HG03571 (cell line): ENCODE data around the gene TRIM49D1.
"Not testable (repeated sequence)": the region's sequence is repeated elsewhere in the genome, so short reads cannot be mapped to it uniquely, and the experiment has no call there.

Experiments used
- ATAC-seq: cut with Tn5 transposase; IDR thresholded peaks from one replicate; pipeline ENCODE4 v1.9.1; 2021; ENCODE audit not compliant: unreplicated experiment

Gene TRIM49D1, protein sequence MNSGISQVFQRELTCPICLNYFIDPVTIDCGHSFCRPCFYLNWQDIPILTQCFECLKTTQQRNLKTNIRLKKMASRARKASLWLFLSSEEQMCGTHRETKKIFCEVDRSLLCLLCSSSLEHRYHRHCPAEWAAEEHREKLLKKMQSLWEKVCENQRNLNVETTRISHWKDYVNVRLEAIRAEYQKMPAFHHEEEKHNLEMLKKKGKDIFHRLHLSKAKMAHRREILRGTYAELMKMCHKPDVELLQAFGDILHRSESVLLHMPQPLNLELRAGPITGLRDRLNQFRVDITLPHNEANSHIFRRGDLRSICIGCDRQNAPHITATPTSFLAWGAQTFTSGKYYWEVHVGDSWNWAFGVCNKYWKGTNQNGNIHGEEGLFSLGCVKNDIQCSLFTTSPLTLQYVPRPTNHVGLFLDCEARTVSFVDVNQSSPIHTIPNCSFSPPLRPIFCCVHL

DNA sequence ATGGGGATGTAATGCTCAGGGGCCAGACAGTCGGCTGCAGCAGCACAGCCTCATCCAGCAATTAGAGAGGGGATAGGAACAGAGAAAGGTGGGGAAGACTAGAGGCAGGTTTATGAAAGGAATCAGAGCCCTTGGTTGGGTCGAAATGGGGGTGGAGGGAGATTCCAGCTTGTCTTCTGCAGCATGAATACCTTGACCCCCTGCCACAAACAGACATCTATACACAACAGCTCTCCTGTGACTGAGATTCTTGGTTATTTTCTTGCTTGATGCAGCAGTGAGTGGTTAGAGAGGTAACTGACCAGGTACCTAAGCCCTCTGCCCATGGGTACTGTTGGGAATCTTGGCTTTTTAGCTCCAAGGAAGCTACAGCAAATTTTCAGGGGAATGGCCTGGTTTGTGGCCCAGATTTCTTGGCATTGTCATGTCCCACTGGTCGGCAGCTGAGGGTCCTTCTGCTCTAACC, at the start of gene TRIM49D1:
Gene TRIM49D1 (minus strand): TSS at position 51 of the 466 bp plus-strand sequence. CDS start 4,535 bp downstream, outside the sequence.
- ATAC-seq = no peak

DNA sequence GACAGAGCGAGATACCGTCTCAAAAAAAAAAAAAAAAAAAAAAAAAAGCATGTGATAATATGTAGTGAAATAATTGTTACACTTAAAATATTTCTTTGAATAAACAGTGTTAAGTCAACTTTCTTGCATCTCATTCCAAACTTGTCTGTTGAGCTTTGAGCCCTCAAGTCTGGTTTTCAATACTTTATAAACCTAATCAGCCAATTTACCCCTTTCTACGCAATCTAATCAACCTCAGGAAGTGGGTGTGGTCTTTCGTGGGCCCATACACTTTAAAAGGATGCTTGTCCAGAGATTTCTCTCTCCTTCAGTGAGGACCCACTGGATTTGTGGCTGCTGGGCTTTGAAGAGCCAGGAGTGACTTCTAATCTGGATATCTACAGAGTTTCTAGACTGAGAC, 43.7 kb upstream of the TRIM49D1 start, which contains the start of gene TRIM64:
Gene TRIM64 (plus strand): TSS at position 301 of the 400 bp plus-strand sequence. CDS start 2,467 bp downstream, outside the sequence.
- not testable (repeated sequence) for ATAC-seq

DNA sequence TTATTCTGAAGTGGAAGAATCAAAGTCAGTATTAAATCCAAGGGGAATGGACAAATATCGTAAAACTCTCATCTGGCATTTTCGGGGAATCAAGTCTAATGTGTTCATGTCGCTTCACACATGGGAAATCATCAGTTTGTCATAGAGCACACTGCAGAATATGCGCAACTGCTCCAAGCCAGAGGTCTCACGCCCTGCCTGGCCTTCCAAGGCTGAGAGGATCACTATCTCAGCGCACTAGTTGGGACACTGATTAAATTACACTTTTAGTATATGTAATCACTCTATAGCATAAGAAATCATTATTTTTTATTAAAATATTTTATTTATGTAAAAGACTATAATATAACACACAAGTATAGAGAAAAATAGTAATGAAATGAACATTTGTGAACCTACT, 38.8 kb upstream of the TRIM49D1 start:
- ATAC-seq = not testable (repeated sequence)

DNA sequence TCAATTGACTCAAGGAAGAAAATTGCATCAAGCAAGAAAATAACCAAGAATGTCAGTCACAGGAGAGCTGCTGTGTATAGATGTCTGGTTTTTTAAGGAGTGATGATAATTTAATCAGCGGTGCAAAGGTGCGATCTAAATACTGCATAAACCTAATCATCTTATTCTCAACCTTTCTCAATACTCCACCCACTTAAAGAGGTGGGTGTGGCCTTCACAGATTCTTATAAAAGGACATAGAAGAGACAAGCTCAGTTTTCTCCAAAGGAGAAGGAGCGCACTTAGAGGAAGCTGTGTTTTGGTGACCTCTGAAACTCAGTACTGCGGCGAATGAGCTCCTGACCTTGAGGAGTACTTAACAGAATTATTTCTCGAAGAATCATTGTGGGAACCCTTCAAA, 1.7 kb upstream of the TRIM49D1 start, which contains the start of gene TRIM49D2:
Gene TRIM49D2 (plus strand): TSS at position 301 of the 400 bp plus-strand sequence. CDS start 2,698 bp downstream, outside the sequence.
- not testable (repeated sequence) for ATAC-seq

DNA sequence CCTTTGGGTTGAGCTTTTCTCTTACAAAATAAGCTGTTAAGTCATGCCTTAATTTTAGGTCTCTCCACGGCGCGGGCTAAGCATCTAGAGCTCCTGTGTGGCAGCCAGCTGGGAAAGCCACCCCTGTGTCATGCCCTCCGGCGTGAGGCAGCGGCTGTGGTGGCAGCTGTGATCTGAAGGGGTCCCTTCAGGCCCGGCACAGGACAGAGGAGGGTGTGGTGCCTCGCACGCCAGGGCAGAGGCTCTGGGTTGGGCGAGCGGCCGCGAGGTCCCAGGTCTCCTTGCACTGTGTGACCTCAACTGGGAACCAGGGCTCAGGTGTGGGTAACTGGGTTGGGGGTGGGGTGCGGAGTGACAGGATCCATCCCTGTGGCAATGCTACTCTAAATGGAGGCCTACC, 21.2 kb downstream of the TRIM49D1 start:
- not testable (repeated sequence) for ATAC-seq

DNA sequence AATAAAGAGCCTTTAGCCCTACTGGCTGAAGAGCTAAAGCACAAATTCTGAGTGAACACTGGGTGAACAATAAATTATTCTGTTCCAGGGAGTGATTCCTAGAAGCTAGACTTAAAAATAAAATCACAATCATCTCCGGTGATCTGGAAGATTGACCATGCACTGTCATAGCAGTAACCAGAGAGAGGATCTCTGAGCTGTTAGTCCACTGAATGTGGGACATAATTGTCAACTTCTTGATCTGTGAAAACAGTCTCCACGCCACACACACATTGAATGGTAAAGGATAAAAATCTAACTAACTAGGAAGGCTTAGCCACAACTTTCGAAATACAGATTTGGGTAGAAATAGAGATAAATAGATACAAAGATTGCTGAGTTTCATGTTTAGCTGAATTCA, 28.8 kb downstream of the TRIM49D1 start:
- ATAC-seq = not testable (repeated sequence)

DNA sequence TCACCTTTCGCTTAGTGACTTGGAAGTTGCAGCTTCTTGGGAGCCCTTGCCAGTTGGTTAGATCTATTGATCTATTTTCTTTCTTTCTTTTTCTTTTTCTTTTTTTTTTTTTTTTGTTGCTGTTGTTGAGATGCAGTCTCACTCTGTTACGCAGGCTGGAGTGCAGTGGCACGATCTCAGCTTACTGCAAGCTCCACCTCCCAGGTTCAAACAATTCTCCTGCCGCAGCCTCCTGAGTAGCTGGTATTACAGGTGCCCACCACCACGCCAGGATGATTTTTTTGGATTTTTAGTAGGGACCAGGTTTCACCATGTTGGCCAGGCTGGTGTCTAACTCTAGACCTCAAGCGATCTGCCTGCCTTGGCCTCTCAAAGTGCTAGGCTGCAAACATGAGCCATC, 44.5 kb downstream of the TRIM49D1 start:
- not testable (repeated sequence) for ATAC-seq

DNA sequence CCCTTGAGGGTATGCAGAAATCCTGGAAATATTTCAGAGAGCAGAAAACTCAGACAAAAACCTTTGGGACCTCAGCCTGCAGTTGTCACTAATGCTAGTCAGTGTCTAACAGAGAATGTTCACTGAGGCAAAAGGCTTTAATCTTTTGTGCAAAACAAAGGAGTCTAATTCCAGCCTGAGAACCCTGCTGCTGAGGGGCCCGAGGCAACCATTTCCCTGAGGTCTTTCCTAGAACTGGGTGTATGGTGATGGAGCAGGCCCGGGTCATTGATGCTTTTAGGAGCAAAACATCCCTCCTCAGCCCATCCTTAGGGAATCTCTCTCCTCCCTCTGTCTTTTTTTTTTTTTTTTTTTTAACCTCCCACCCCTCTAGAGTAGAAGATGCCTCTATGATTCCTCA, 49.5 kb downstream of the TRIM49D1 start:
- not testable (repeated sequence) for ATAC-seq

DNA sequence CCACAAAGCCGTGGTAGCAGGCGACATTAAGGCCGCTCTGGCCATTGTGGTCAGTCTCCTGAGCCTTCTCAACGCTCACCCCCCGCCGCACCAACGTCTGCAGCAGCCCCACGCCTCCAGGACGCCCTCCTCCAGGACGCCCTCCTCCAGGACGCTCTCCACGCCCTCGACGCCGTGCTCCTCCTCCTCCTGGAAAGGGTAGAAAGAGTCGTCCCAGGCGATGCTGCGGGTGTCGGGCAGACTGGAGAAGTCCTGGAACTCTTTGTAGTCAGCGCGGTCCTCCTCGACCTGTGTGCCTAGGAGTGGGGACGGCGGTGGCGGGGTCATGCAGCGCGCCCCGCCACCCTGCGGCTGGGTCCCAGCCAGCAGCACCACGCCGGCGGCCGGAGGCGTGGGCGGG, 56.8 kb downstream of the TRIM49D1 start:
- not testable (repeated sequence) for ATAC-seq

DNA sequence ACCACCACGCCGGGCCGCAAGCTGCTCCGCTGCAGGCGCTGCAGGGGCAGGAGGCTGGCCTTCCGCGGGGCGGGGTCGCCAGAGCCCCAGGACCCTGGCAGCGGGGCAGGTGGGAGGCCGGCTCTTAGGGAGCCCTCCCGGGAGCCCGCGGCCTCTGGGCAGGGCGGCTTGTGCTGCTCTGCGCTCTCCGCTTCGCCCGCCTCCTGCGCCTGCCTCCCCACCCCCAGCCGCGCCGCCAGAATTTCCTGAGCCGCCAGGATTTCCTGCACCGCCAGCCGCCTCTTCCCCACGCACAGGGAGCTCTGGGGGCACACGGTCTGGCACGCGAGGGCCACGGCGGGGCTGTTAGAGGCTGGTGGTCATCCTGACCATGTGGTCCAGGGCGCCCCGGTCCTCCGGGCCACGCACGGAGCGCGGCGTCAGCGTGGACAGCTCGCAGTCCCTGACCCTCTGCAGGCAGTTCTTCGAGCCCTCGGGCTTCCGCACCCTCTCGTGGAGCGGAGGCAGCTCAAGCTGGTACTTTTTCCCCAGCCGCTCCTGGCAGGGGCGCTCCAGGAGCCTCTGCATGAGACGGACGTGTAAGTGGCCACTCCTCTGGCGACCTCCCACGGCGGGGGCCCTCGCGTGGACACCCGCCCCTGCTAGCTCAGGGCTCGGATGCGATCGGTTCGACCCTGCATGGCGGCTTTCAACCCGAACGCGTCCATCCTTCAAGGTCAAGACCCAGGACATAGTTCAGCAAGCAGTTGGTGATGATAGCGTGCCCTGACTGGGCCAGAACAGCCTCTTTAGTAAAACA, 57.9 kb downstream of the TRIM49D1 start:
- ATAC-seq = not testable (repeated sequence)
